GM21447 (cell line): Measurements from ENCODE around the gene CDC42BPA.
"Not testable (repeated sequence)": the region's sequence is repeated elsewhere in the genome, so short reads cannot be mapped to it uniquely, and the experiment has no call there.

Experiments used
- ATAC-seq: cut with Tn5 transposase; IDR thresholded peaks from one replicate; pipeline ENCODE4 v1.9.1; 2021; ENCODE audit not compliant: unreplicated experiment

CDC42BPA gene

GRCh38 chr1:227318016-227318852, at the start of gene CDC42BPA:
Gene CDC42BPA (minus strand): TSS chr1:227318492. CDS start chr1:227317182, 1,310 bp downstream.
- ATAC-seq = no peak

GRCh38 chr1:227368009-227368408, 49.7 kb upstream of the CDC42BPA start:
- no peak for ATAC-seq

- ATAC-seq = no peak
Observed at GRCh38 chr1:227365473-227366431, 47.5 kb upstream of the CDC42BPA start.

DNA sequence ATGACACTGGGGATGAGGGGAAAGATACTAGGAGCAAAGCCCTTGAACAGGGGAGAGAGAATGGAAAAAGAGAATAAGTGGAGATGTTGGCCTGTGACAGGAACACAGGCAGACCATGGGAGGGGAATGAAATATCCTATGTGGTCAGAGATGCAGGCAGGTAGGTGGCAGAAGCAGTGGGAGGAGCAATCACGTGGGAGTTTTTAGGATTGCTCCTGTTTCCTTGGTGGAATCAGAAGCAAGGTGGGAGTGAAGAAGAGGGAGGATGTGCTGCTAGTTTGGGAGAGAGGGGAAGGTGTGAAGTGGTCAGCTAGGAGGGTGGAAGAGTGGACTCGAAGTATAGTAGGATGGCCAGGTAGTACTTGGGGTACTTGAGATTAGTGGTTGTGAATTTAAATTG, 46.4 kb upstream of the CDC42BPA start:
- ATAC-seq = no peak

- ATAC-seq = no peak
Observed at GRCh38 chr1:227363825-227364224, 45.5 kb upstream of the CDC42BPA start.

GRCh38 chr1:227362039-227362438, 43.7 kb upstream of the CDC42BPA start:
- ATAC-seq = no peak

- no peak for ATAC-seq
Observed at GRCh38 chr1:227357927-227358302, 39.6 kb upstream of the CDC42BPA start.

DNA sequence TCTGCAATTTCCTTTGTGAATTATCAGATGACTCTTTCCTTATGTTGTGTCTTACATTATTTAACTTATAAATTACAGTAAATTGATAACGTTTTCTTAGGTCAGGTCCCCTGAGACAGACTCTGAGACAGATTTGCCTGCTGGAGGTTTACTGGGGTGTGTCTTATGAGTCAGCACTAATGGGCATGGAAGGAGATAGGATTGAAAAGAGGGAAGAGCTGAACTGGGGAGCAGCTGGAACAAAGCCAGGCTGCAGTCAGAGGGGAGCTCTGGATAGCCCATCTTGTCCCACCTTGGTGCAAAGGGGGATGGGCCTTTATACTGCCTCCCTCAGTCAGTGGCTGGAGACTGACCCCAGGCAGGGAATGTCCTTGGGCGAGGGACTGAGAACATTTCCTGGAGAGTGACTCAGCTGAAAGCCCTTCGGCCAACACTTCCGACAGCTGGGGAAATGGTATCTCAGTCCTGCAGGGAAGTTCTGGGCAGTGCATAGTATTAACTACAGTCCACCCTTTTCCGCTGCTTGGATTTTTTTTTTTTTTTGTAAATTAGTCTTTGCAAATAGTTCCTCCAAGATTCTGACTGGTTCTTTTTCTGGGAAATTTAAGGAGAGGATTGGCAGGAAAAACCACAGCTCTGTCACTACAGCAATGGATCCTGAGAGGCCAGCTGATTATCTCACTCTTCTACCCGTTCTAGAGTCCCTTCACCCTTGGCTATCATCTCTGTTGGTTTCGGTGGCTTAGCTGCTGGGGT, 39.1 kb upstream of the CDC42BPA start:
- no peak for ATAC-seq

- ATAC-seq = no peak
Observed at GRCh38 chr1:227356620-227357146, 38.4 kb upstream of the CDC42BPA start.

GRCh38 chr1:227355542-227356245, 37.4 kb upstream of the CDC42BPA start:
- ATAC-seq = no peak

- no peak for ATAC-seq
Observed at GRCh38 chr1:227353186-227353585, 34.9 kb upstream of the CDC42BPA start.

GRCh38 chr1:227352164-227352563, 33.9 kb upstream of the CDC42BPA start:
- not testable (repeated sequence) for ATAC-seq

- ATAC-seq = no peak
Observed at GRCh38 chr1:227351443-227351842, 33.2 kb upstream of the CDC42BPA start.

DNA sequence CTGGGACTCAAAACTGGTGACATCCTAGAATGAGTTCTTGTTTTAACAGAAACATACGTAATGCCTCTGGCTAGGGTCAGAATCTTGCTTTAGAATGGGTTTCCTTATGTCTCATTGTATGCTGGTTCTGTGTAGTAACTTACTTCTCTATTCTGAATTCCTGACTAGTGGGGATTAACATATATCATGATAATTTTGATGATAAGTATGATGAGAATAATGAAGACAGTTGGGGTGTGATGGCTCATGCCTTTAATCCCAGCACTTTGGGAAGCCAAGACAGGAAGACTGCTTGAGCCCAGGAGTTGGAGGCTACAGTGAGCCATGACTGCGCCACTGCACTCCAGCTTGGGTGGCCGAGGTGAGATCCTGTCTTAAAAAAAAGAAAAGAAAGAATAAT, 31.7 kb upstream of the CDC42BPA start:
- ATAC-seq = no peak

- no peak for ATAC-seq
Observed at GRCh38 chr1:227343727-227344551, 25.6 kb upstream of the CDC42BPA start.

DNA sequence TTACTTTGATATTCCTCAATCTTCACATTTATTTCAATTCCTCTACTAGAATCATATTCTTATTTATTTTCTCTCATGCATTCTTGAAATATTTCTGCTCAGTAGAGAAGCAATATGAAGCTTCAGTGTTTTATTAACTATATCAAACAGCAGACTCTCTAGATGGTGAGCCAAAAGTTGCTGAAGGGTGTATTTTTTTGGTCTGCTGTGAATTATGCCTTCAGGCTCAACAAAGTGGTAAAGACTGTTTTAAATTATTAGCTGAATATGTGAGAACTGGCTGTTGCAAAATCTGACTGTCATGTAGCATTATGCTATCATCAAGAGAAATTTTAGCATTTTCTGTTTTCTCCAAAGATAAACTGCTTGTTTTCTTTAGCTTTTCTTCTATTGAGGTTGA, 24.9 kb upstream of the CDC42BPA start:
- ATAC-seq = no peak

- ATAC-seq = no peak
Observed at GRCh38 chr1:227342075-227342829, 24.0 kb upstream of the CDC42BPA start.

DNA sequence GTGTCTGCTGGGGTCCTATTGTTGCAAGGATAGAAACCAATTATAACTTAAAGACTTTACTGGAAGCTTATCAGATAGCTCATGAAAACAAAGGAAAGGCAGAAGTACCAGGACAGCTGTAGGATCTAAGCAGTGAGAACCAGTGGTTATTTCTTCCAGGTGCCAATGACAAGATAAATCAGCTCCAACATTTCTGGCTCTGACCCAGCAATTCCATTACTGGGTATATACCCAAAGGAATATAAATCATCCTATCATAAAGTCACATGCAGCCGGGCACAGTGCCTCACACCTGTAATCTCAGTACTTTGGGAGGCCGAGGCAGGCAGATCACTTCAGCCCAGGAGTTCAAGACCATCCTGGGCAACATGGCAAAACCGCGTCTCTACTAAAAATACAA, 17.8 kb upstream of the CDC42BPA start:
- ATAC-seq = not testable (repeated sequence)
